GM19397 (cell line): ENCODE measurements around the gene AP2B1.

Experiments used
- ATAC-seq: cut with Tn5 transposase; IDR thresholded peaks from one replicate; pipeline ENCODE4 v1.9.1; 2021; ENCODE audit warnings: mild to moderate bottlenecking, moderate library complexity; ENCODE audit not compliant: unreplicated experiment

AP2B1 gene

DNA sequence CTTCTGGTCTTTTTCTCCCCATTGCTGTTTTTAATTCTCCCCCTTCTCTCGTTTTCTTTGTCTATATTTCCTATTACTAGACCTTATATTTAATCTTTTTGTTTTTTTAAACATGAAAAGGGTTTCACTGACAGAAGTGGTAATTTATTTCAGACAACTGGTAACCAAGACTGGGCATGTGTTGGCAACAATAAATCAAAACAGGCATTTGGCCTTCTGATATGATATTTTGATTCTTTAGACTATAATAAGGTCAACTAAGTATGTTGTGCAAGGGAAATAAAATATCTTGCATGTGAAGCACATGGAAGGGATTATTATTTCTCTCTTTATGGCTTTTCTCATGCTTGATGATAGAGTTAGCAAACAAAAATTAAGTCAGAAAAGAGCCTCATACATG lies 34.6 kb downstream of the AP2B1 start:
- no peak for ATAC-seq

DNA sequence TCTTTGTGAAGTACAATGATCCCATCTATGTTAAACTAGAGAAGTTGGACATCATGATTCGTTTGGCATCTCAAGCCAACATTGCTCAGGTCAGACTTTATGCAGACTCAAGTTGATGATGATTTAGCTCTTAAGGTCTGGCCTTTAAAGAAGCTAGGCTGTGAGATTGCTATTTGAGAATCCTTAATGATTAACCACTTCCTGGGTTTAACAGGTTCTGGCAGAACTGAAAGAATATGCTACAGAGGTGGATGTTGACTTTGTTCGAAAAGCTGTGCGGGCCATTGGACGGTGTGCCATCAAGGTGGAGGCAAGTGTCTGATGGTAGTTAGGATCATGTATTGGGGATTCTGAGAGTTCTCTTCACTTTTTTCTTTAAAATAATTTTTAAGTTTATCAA lies 40.3 kb downstream of the AP2B1 start:
- no peak for ATAC-seq

DNA sequence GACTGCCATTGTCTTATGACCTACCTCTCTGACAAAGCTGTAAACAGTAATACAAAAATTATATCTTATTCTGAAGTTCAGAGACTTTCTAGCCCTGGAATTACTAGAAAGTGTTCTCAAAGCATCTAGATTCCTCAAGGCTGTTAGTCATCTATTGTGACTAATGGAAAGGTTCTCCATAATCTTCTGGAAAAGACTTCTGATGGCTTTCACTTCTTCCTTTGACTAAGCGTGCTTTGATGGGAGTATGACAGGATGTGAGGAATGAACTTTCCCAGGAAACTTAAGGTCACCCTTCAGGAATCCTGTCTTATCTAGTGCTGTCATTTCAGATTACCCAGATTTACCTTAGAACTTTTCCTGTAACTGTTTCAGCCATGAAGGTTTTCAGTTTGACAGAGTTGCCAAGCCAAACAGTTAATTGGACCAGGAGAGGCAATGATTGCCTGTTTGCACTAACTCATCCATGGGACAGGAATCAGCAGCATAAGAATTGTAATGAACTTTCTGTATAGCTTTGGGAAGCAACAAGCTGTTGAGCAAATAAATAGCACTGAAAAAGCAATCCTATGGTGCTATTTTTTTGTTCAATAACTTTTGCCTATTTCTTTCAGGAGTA lies 43.5 kb downstream of the AP2B1 start:
- no peak for ATAC-seq

DNA sequence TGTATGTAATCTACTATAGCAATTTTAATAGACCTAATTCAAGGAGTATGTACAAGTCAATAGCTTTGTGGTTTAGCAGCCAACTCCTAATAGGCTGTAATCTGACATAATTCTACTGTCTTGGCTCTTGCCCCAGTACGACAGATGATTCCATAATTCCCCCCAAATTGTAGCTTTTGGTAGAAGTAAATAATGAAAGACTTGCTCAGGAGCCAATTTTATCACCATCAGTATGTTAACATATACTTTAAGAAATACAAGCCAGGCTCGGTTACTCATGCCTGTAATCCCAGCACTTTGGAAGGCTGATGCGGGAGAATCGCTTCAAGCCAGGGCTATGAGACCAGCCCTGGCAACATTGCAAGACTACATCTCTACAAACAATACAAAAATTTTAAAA lies 53.9 kb downstream of the AP2B1 start:
- no peak for ATAC-seq

DNA sequence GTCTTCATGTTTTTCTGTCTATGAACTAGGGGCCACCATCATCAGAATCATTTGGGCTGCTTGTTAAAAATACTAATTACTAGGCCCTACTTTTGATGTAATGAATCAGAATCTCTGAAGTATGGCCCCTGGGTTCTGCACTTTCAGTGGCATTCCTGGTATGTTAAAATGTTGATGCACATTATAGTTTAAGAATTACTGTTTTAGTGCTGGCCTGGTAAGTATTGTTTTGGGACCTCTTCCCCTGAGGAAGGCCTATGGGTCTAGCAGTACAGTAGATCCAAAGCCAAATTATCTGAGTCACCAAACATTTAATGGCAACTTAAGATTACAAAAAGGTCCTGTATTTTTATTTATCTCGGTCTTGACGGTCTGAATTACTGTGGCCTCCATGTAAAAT lies 58.8 kb downstream of the AP2B1 start:
- ATAC-seq: no peak

DNA sequence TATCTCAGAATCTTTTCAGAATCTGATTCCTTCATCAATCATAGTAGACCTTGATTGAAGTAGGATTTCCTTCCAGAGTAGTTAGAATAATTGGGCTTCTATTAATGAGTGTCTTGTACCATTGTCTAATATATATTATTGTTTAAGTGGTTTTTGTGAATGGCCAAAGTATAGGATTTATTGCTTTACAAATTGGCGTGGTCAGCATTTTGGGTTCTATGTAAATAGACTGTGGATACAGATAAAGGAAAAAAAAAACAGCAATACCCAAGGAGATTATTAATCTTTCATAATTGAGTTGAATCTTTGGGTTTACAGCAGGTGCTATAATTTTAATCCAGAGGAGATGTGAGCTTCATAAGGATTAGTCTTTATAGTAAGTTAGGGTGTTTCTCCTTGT lies 64.3 kb downstream of the AP2B1 start:
- ATAC-seq: no peak

DNA sequence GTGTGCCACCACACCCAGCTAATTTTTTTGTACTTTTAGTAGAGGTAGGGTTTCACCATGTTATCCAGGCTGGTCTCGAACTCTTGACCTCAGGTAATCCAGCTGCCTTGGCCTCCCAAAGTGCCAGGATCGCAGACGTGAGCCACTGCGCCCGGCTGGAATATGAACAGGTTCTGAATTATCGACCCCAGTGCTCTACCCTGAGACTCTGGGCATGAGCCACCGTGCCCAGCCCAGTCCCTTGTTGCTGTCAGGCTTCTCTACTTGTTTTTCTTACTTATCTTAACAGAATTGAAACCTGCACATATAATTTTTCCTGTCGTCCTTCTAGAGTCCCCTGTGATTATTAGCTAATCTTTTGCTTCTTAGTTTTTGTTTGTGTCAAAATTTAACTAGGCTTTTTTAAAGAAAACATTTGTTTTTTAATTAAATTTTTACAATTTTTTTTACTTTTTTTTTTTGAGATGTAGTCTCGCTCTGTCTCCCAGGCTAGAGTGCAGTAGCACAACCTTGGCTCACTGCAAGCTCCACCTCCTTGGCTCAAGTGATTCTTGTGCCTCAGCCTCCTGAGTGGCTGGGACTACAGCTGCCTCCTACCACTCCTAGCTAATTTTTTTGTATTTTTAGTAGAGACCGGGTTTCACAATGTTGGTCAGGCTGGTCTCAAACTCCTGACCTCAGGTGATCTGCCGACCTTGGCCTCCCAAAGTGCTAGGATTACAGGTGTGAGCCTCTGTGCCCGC lies 66.7 kb downstream of the AP2B1 start:
- no peak for ATAC-seq

DNA sequence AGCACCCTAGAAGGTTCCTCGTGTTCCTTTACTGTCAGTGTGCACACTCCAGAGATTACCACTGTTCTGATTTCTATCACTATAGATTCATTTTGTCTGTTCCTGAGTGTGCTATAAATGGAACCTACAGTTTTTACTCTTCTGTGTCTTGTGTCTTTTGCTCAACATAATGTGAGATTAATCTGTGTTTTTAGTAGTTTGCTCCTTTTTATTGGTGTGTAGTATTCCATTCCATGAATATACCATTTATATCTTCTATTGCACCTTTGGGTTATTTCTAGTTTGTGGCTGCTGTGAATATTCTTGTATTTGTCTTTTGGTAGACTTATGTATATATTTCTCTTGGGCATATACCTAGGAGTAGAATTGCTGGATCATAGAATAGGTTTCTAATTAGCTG lies 68.2 kb downstream of the AP2B1 start:
- no peak for ATAC-seq

DNA sequence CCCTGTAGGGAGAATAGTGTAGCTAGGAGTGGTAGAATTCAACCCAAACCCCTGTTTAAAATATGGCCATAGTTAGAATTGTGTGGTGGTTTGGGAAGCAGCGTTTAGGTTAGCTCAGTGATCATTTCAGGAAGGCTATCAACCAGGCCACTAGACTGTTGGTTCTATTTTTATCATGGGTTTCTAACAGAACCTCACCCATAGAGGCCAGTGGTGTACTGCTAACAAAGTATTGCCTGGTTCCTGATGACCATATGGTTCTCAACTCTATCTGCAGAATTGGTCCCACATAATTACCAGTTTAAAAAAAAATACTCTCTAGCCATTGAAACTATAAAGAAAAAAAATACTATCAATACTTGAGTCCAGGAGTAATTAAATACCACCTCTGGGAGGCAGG lies 73.8 kb downstream of the AP2B1 start:
- no peak for ATAC-seq

DNA sequence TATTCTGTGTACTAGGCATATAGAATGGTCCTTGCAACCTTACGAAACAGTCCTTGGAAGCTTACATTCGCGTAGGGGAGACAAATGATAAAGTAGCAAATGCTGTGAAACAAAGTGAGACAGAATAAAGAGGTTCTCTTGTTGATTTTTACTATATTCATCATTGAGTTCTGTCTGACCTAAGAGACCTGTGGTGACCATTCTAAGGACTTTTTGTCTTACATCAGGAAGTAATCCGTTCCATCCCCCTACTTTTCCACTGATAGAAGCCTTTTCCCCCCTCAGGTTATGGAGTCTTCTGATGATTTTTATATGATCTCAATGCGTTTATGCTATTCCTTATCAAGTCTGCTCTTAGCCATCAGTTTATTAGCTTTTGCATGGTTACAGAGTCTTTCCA lies 77.6 kb downstream of the AP2B1 start:
- ATAC-seq: no peak

DNA sequence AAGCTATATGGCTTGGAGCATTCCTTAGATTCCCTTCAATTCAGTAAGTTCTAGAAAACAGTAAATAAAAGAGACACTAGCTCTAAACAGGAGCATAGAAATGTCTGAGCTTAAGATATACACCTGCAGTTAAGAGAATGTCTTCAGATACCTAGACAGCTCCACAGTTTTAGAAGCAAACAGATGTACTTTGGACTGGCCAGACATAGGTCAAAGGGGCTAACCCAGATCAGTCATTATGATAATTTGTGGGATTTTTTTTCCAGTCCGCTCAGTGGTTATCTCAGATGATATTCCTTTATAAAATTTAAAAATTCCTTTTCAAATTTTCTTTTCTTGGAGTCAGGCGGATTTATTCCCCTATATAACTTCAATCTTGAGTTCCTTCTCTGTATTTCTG lies 78.5 kb downstream of the AP2B1 start:
- no peak for ATAC-seq

DNA sequence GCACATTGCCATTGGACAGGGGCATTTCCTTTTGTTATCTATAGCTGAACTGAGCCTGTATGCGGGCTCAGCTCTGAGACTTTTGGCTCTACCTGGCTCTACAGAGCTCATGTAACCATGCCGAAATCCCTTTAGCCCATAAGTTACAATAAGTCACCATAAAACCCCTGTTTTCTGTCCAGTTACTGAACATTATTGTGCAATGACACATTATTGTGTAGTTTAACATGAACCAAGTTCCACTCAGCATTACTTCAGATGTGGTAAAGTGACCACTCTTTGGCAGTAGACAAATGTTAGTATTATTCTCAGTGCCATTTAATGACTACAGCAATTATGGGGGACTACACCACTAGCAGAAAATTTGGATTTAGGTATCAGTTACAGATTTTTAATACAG lies 78.9 kb downstream of the AP2B1 start:
- ATAC-seq: no peak

DNA sequence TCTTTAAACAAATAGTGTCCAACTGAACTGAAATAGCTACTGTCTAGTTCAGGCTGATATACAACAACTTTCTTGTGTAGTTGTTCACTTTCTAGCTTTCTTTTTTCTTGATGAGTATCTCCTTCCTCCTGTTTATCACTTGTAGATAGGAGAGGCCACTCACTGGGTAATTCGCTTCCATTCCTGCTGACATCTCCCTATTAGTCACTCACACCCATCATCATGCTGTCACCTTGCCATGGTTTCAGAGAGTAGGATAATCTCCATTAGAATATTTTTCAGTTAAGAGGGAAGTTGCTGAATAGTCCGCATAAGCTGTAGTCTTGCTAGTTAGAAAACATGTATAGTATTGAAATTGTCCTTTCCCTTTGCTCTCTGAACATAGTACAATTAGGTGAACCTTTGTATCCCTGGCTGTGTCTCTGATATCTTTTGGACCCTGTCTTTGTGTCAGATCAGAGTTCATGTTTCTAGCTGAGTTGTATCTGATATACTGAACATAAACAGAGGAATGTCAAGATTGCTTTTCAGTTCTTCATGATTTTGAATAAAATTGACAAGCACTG lies 79.9 kb downstream of the AP2B1 start:
- ATAC-seq: no peak

DNA sequence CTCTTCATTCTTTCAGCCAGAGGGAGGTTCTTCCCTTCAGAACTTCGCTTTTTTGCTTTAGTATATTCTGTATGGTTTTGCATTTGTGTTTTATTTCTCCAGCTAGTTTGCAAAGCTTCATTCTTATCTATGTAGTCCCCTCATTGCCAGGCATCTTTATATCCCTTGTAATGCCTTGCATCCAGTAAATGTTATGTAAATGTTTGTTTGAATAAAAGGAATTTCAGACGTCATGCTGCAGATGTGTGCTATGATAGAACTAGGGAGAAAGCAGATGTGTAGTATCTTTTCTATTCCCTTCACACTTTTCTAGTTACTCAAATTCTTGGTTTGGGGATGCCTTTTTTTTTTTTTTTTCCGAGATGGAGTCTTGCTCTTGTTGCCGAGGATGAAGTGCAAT lies 81.7 kb downstream of the AP2B1 start:
- no peak for ATAC-seq

DNA sequence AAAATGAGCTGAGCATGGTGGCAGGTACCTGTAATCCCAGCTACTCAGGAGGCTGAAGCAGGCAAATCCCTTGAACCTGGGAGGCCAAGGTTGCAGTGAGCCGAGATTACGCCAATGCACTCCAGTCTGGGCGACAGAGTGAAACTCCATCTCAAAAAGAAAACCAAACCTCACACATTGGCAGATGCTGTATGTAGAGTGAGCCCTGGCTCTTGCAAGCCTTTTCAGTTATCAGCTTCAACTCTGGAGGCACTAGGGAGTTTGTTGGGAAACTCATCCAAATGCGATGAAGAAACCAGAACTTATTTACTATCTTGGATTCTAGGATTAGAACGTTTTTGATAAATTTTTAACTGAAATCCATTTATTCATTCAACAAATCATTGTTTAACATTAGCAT lies 87.4 kb downstream of the AP2B1 start:
- ATAC-seq: no peak

DNA sequence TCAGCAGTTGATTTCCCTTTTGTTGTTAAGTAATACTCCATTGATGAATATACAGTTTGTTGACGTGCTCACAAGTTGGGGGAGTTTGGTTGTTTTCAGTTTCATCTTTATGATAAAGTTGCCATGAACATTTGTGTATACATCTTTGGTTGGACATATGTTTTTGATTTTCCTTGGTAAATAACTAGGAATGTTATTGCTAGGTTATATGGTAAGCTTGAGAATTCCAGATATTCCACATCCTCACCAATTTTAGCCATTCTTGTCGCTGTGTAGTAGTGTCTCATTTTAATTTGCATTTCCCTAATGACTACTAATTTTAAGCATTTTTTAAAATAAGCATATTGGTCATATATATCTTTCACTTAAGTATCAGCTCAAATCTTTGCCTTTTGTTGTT lies 89.3 kb downstream of the AP2B1 start:
- ATAC-seq: no peak

DNA sequence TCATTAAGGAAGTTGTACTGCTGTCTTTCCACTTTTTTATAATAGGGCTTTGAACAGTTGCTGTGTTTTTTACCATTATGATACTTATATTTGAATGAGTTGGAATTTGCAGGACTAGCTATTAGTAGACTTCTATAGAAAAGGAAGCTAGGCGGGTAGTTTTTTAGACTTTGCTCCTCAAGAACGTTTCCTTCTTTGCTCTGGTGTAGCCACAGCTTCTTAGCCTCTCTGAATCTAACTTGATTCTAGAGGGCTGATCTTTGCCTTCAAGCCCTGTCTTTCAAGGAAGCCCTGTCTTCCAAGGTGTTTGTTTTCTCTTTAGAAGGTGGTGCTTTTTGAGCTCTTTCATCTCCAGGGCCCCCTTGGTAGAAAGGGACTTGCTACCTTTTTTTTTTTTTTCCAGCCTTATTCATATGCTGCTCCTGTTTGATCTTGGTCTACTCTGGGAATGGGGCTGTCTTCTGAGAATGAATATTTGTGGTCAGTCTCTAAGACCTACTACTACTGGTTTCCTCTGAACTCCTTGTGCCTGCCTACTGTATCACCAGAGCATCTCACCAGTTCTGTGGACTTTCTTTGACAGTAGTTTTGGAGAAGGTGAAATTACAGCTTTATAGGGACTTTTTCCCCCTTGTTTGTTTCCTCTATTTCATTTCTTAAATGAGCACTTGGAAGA lies 92.0 kb downstream of the AP2B1 start:
- no peak for ATAC-seq

DNA sequence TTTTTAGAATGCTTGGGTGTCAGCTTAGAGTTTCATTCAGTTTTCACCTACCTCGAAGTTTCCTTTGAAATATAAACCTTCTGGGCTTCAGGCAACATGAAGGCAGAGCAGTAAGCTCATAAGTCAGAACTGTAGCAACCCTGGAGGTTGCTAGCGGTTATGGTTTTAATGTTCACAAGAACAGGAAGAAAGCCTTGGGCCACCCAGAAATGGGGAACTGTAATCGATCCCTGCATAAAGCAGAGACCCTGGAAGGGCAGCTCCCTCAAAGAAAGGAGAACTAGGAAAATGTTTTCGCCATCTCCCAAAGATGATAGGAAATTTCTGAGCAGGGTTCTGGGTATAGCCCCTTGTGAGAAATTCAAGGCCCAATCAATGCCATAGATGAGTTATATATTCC lies 96.5 kb downstream of the AP2B1 start:
- no peak for ATAC-seq

DNA sequence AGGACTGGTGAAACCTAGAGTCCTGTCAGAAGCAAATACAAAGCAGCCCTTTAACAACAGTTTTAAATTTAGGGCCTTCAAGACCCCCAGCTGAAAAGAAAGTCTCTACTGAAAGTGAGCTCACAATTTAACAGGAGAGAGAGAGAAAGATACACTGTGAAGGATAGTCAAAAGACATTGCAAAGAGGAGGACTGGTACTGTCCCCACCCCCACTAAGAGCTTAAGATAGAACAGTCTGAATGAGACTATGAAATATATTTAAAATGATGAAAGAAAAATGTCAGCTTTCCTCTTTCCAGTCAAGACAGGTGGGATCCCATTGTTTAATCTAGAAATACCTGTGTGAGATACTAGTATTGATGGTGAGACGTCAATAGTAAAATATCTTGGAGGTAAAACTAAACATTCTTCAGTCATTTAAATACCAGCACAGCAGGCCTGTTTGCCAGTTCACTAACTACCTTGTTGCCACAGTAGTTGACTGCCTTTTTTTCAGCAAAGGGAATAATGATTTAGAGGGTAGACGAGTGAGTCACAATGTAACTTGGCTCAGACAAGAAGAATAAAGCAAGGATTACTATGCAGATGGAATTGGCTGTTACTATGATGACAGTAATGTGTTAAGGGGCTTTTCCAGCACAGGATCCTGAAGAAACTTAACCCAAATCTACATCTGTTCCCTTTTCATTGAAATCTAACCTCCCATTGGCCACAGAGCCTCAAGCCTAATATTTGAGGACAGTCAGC lies 97.1 kb downstream of the AP2B1 start:
- no peak for ATAC-seq

DNA sequence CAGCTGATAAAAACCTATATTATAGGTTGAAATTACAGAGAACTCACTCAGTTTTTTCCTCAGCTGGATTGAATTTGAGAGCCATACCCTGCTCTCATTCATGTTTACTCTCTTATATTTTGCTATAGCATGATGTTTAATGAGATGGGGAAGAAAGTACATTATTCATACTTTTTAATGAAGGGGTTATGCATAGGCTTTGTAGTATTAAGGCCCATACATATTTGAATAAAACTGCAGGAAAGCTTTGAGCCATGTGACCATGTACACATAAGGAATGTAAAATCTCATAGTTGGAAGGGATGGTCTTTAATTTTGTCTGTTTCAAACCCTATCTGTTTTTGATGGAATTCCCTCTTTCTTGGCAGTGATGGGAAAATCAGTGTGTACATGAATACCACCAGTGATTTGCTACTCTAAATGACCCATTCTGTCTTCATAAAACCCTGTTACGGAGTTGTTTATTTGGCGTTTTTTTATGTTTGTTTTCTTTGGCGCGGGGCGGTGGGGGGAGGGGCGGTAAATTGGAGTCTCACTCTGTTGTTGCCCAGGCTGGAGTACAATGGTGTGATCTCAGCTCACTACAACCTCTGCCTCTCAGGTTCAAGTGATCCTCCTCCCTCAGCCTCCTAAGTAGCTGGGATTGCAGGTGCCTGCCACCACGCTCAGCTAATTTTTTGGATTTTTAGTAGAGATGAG lies 105.5 kb downstream of the AP2B1 start:
- no peak for ATAC-seq

DNA sequence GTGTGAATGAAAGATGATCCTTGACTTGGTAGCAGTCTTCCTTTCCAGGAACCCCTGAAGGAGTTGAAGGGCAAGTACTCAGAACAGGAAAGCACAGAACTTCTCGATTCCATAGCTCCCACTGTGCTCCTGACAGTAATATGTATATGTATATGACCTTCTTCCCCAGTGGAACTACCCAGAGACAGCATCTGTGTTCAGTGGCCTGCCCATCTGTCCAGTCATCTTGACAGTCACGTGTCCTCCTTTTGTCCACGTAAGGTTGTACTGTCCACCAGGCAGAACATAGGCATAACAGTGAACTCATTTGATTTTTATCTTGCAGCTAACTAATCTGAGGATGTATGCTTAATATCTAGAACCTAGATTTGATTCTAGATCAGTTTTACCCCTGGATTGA lies 106.5 kb downstream of the AP2B1 start:
- ATAC-seq: no peak
